Gastrocnemius medialis (tissue), 4 donors: ENCODE data around the gene NCAPG.

Experiments
- CTCF ChIP-seq, 5 experiments: fragments of 450-650 bp in 3 of 5; fragments of 200-600 bp in 2 of 5; sonication (generic) in 2 of 5; IDR thresholded peaks in 4 of 5; conservative IDR thresholded peaks in 1 of 5; 1 replicate in 4 of 5; 2 replicates in 1 of 5; pipeline ENCODE4 v1.5.1; 2016 to 2019; ENCODE audit warnings: antibody characterized with exemption in 5 of 5, mild to moderate bottlenecking in 3 of 5, moderate library complexity in 3 of 5
- POLR2A ChIP-seq, 2 donors: fragments of 450-650 bp; IDR thresholded peaks; one replicate each; pipeline ENCODE4 v1.6.1; 2017; ENCODE audit warnings: antibody characterized with exemption in 2 of 2, mild to moderate bottlenecking in 2 of 2, moderate library complexity in 2 of 2

- TF ChIP-seq CTCF (IDR thresholded peaks at IDR 0.05 in 4 of 5, conservative IDR thresholded peaks at IDR 0.05 in 1 of 5) (no peak), POLR2A (IDR thresholded peaks at IDR 0.05) (no peak)
Measured at GRCh38 chr4:17770845-17771244, 39.9 kb upstream of the NCAPG start.
